HS-27A (cell line): Measurements from ENCODE around the gene ANKRD18B.
"Not testable (repeated sequence)": the region's sequence is repeated elsewhere in the genome, so short reads cannot be mapped to it uniquely, and the experiment has no call there.

ENCODE experiments used
- DNase-seq: peaks from one replicate; pipeline ENCODE4 v3.0.0-alpha.2; 2012; ENCODE audit warnings: low read depth, missing footprints

Gene ANKRD18B

DNA sequence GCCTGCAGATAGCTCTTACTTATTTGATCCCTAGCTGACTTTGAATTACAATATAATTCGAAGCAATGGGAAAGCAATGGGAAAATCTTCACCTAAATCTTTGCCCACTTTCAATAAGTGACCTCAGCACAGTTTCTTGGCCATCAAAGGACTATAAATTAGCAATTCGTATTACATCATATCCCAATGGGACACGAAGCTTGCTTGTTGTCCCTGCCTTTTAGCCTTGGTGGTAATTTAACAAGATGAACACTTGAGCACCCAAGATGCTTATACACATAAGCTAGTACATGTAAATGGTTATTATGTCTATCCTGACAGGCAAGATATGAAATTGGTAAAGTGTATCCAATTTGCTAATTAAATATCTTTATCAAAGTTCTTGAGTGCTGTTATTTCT, 9.9 kb downstream of the ANKRD18B start:
- DNase-seq = not testable (repeated sequence)

DNA sequence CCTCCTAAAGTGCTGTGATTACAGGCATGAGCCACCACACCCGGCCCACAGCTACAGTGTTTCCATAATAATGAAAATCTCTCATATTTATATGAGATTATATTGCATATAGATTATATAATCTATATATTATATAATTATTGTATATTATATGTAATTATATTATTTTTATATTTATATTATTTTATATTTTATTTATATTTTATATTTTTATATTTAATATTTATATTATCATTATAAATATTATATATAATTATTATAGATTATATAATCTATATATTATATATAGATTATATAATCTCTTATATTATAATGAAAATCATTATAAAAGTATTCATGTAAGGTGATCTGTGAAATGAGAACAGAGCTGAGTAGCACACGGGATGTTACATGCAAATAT, 11.5 kb downstream of the ANKRD18B start:
- no peak for DNase-seq

DNA sequence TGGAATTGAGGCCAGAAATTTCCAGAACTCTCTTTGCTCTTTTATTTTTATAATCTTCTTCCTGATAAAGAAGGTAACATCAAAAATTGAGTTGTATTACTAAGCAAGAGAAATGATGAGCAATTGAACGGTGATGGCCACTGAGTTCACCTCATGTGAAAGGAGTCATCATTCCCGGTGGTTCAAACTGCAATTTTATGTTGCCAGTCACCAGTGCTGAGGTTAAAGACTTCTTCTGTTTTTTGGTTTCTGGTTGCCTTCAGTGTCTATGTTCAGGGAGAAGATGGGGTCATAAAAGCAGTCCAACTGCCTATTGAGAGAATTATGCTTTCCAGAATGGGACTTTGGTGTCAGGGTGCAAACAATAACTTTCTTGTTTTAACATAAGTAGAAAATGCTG, 19.4 kb downstream of the ANKRD18B start:
- not testable (repeated sequence) for DNase-seq

DNA sequence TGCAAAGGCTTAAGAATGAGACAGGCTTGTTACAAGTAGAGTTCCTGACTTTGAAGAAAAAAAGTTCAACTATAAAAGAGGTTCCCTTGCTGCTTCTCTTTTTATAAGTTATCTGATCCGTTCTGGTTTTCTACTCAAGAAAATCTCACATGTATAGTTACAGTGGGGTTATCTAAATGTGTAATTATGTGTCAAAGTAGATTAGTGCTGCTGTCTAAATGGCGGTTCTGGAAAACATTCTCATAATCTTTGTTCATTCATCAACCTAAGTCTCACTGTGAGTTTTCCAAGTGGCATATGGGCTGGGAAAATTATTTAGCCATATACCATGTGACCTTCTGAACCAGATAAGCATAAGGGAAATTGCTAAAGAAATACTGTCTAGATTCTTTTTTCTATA, 21.7 kb downstream of the ANKRD18B start:
- not testable (repeated sequence) for DNase-seq

DNA sequence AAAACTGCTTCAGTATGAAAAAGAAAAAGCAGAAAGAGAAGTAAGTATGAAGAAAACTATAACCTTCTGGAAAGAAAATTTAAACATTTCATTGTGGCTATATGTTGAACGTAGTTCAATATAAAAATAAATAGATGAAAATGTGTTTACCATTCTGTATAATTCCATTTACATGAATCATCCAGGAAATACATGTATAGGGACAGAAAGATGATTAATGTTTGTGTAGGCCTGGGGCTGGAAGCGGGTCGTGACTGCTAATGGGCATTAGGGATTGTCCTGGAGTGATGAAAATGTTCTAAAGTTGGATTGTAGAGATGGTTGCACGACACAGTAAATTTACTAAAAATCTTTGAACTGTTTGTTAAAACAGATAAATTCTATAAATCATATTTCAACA, 24.8 kb downstream of the ANKRD18B start:
- DNase-seq = not testable (repeated sequence)

DNA sequence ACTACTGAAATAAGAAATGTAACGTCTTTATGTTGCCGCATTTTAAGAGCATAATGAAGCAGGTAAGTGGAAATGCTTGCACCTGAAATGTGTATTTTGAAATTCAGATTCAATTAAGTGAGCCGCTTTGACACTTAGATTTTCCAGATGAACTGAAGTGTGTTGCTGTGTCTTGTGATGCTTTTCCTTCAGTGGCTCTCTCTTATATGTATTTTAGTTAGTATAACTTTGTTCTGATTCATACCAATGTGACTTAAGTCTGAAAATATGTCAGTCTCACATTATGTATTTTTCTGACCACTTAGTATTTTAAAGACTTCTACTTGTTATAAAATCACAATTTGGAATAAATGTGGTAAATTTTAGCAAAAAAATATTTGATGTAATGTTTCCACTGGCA, 25.4 kb downstream of the ANKRD18B start:
- not testable (repeated sequence) for DNase-seq

DNA sequence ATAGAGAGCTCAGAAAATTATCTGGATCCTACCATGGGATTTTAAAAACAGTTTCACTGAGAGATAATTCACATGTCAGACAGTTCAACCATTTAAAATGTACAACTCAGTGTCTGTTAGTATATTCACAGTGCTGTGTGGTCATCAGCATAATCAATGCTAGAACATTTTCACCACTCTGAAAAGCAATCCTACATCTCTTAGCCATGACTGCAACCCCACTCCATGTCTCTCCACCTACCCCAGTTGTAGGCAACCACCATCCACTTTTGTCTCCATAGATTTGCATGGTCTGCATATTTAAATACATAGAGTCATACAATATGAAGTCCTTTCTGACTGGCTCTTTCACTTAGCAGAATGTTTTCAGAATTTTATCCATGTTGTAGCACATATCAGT, 27.1 kb downstream of the ANKRD18B start:
- DNase-seq = not testable (repeated sequence)

DNA sequence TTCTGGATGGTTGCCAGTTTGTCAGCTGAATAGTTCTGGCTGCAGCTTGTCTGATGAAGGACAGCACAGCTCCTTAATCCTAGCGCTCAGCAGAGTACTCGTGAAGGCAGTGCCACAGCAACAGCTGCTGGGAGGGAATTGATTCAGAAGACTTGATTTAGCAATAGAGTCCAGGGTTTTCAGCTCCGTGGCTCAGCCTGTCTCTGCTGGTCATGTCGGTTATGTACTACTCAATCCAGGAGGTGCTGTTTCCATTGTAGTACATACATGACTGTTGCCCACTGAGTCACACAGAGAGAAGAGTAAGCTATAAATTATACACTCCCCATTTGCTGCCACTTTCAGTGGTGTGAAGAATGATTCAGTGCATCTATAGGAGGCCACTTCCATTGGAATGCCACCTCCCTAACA, 28.3 kb downstream of the ANKRD18B start:
- not testable (repeated sequence) for DNase-seq

DNA sequence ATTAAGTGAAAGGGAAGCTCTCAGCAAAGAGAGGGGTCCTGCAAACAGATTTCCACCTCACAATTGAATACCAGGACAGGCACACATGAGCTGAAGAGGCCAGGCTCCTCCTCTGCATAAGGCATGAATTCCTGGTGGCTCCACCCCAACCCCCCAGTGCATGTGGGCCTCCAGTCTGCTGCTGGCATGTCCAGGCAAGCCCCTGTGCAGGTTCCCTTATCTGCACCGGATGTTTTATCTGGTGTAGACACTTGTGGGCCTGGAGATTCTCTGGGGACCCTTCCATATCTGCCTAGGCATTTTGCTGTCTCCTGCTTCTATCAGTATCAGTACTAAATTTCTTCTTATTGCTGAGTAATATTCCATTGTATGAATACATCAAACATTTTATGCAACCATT, 36.2 kb downstream of the ANKRD18B start:
- DNase-seq = not testable (repeated sequence)

DNA sequence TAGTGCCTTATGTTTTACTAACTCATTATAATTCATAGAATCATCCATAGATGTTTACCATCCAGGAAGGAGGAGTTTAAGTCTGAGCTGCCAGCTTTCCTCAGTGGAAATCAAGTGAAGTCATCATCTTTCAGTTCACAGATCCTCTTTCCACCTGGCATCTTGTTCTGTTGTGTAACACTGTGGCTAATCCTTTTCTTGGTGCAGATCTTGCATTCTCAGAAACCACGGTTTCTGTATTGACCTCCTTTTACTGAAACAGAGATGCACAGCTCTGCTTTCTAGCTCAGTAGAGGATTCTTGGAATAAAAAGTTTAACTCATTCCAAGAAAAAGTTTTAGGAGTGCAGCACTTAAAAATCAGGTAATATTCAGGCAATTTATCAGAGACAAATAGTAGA, 38.1 kb downstream of the ANKRD18B start:
- not testable (repeated sequence) for DNase-seq

DNA sequence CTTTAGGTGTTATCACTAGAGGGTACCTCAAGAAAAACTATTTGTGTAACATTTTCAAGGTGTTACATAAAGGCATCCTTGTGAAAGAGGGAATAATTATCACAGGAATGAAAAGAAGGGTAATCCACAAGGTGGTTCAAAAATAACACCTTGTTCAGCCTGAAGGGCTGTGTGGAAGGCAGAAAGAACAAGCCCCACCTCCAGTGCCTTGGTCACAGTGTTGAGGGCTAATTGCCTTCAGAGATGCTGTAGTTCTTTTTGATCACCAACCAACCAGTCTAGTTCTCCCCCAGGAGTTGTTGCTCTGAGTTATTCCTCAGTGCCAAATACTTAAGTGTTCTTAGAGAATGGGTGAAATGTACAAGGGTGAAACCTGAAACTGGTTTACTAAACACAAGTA, 43.7 kb downstream of the ANKRD18B start:
- not testable (repeated sequence) for DNase-seq

DNA sequence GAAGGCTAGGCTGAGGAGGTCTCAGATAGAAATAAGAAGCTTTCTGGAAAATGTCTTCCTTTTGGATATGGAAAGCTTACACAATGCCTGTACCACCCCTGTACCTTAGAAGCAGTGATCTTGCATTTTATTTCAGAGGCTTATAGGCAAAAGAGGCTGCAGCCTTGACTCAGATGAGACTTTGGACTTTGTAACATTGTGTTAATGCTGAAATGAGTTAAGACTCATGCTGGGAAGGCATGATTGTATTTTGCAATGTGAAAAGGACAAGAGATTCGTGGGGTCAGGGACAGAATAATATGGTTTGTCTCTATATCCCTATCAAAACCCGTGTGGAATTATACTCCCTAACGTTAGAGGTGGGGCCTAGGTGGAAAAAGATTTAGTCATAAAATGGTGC, 53.7 kb downstream of the ANKRD18B start:
- DNase-seq = not testable (repeated sequence)

DNA sequence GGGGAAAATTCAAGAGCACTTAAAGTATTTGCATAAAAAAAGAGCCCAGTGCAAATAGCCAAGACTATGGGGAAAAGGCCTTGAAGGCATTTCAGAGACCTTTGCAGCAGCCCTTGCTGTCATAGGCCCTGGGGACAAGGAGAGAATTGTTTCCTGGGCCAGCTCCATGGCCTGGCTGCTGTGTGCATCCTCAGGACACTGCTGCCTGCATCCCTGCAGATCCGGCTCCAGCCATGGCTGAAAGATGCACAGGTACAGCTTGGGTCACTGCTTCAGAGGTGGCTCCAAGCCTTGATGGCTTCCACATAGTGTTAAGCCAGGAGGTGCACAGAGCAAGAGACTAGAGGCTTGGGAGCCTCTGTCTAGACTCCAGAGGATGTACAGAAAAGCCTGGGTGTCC, 55.9 kb downstream of the ANKRD18B start:
- DNase-seq = not testable (repeated sequence)

DNA sequence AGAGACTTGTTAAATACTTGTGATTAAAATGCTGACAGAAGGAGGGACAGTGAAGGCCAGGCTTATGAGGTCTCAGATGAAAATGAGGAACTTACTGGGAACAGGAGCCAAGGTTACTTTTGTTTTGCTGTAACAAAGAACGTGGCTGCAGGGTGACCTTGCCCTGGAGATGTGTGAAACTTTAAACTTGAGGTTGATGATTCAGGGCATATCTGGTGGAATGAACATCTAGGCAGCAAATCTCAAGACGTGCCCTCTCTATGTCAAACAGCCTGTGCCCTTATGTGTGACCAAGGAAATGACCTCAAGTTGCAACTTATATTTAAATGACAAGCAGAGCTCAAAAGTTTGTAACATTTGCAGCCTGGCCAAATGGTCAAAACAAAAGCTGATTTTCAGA, 58.6 kb downstream of the ANKRD18B start:
- not testable (repeated sequence) for DNase-seq

DNA sequence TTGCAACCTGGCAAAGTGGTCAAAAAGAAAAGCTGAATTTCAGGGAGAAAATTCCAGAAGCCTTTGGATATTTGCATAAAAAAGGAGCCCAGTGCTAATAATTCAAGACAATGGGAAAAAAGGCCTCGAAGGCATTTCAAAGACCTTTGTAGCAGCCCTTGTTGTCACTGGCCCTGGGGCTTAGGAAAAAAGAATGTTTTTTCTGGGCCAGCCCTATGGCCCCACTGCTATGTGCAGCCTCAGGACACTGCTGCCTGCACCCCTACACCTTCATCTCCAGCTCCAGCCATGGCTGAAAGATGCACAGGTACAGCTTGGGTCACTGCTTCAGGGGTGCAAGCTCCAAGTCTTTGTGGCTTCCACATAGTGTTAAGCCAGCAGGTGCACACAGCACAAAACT, 62.1 kb downstream of the ANKRD18B start:
- not testable (repeated sequence) for DNase-seq

DNA sequence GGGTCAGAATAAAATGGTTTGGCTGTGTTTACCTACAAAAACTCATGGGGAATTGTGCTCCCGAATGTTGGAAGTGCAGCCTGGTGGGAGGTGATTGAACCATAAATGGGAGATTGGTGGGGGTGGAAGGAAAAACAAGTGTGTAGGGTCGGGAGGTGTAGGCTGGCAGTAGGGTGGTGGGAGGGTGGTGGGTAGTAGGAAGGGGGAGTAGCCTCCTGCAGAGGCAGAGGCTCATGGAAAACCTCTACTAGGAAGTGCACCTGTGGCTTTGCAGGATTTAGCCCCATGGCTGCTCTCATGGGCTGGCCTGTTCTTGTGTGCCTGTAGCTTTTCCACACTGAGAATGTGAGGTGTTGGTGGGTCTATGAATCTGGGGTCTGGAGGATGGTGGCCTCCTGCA, 63.7 kb downstream of the ANKRD18B start:
- not testable (repeated sequence) for DNase-seq

DNA sequence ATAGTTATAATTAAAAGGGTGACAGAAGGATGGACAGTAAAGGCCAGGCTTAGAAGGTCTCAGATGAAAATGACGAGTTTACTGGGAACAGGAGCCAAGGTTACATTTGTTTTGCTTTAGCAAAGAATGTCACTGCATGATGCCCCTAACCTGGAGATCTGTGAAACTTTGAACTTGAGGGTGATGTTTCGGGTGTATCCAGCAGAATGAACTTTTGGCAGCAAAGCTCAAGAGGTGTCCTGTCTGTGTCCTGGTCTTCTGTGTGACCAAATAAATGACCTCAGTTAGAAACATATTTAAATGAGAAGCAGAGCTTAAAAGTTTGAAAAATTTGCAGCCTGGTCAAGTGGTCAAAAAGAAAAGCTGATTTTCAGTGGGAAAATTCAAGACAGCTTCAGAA, 64.8 kb downstream of the ANKRD18B start:
- not testable (repeated sequence) for DNase-seq

DNA sequence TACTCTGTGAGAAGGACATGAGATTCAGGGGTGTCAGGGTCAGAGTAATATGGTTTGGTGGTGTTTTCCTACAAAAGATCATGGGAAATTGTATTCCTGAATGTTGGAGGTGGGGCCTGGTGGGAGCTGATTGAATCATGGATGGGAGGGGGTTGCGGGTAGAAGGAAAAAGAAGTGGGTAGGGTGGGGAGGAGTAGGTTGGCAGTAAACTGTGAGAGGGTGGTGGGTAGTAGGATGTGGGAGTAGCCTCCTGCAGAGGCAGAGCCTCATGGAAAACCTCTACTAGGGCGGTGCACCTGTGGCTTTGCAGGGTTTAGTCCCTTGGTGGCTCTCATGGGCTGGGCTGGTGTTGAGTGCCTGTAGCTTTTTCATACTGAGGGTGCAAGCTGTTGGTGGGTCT, 66.8 kb downstream of the ANKRD18B start:
- not testable (repeated sequence) for DNase-seq

DNA sequence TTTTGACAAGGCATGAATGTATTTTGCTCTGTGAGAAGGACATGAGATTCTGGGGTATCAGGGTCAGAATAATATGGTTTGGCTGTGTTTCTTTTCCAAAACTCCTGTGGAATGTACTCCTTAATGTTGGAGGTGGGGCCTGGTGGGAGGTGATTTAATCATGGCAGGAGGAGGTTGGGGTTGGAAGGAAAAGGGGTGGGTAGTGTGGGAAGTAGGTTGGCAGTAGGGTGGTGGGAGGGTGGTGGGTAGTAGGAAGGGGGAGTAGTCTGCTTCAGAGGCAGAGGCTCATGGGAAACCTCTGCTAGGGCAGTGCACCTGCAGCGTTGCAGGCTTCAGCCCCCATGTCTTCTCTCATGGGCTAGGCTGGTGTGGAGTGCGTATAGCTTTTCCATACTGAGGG, 72.9 kb downstream of the ANKRD18B start:
- DNase-seq = not testable (repeated sequence)

DNA sequence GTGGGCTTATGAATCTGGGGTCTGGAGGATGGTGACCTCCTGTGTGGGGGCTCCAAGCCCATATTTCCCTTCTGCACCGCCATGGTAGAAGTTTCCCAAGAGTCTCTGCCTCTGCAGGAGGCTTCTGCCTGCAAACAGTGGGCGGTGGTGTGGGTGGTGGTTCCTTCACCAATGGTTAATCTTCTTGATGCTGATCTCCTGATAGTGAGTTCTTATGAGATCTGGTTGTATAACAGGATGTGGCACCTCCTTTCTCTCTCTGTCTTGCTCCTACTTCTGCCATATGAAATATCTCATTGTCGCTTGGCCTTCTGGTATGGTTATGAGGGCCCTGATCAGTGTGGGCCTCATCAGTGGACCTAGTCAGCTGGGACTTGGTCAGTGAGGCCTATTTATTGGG, 73.3 kb downstream of the ANKRD18B start:
- not testable (repeated sequence) for DNase-seq

DNA sequence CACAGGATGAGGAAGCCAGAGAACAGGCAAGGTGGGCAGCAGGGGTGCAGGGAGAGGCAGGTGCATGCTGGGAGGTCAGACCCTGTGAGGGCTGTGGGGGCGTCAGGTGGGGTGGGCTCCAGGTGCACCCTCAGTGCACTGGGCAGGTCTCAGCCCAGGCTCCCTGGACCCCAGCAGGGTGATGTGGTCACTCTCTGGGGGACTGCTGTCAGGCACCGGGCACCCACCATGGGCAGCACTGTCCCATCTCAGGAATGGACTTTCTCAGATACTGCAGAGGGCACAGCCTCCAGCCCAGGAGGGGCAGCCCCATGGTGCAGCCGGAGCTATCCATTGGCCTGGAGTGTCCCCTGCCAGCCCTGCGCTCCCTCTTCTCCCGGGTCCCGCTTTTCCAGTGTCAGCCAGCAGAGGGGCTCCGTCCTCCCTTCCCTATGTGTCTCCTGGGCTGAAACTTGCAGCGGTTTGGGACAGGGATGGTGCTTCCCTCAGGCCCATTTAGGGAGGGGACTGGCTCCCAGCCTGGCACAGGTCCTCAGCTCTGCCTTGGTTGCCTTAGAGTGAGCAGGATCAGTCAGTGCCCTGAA, 74.8 kb downstream of the ANKRD18B start:
- not testable (repeated sequence) for DNase-seq

DNA sequence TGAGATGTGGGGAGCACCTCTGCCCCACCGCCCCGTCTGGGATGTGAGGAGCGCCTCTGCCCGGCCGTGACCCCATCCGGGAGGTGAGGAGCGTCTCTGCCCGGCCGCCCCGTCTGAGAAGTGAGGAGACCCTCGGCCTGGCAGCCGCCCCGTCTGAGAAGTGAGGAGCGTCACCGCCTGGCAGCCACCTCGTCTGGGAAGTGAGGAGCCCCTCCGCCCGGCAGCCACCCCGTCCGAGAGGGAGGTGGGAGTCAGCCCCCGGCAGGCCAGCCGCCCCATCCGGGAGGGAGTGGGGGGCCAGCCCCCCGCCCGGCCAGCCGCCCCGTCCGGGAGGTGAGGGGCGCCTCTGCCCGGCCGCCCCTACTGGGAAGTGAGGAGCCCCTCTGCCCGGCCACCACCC, 76.9 kb downstream of the ANKRD18B start:
- DNase-seq = not testable (repeated sequence)

DNA sequence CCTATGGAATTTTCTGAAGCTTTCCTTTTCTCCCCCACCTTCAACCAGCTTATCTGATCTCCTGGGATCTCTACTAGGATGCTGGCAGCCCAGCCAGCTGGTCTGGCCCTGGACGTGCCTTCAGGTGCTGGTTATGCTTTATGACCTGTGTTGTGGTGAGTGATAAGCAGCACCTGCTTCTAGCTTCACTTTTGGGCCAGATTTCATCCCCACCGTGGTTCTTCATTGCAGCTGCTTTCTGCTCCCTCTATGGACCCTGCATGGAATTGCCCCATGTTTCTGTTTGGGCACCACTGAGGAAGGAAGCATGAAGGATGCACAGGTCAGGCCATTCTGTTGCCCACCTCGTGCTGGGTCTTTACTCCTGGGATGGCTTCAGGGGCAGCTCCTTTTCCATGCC, 80.2 kb downstream of the ANKRD18B start:
- DNase-seq = not testable (repeated sequence)

DNA sequence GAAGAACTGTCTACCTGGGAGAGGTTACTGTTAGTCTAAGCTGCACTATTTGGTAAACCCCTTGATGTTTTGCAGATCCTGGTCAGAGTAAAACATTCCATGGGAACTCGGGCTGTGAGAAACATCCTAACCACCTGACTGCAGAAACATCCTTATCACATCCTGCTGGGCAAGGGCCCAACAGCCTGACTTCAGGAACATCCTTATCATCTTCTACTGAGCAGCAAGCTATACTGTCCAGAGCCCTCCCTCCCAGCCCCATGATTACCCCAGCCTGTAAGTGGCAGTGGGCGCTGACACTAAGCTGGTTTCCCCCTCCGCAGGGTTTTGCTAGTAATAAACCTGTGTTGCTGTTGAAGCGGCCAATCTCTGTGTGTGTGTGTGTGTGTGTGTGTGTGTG, 80.9 kb downstream of the ANKRD18B start:
- DNase-seq = not testable (repeated sequence)
